Activated T-helper 9 cell treated with anti-CD3 and anti-CD28 coated beads, Interleukin-2, amount 50 U/mL, for 16 hours (primary cell): ENCODE data around the gene H6PD.
A peak's percentile ranks its signal among the peaks of the same experiment; 100 is the strongest.

Source experiments
- DNase-seq: peaks from one replicate; pipeline ENCODE4 v3.0.0-alpha.2; 2020; ENCODE audit warnings: low read depth

H6PD gene

GRCh38 chr1:9234223-9235095 lies at the start of gene H6PD:
H6PD (plus strand) TSS chr1:9234774; CDS start chr1:9244935, 10,161 bp downstream.
- DNase-seq, result peak; percentile 66

- DNase-seq, result no peak
These were observed 48.3 kb upstream of the H6PD start for GRCh38 chr1:9186082-9186859.

GRCh38 chr1:9187004-9187403 lies 47.6 kb upstream of the H6PD start:
- DNase-seq, result no peak

- no peak for DNase-seq
These were observed 44.3 kb upstream of the H6PD start for GRCh38 chr1:9190234-9190633.

- DNase-seq, result no peak
These were observed 43.3 kb upstream of the H6PD start for GRCh38 chr1:9191231-9191630.

GRCh38 chr1:9192578-9193232 lies 41.9 kb upstream of the H6PD start:
- DNase-seq, result no peak

GRCh38 chr1:9193233-9193625 lies 41.3 kb upstream of the H6PD start:
- no peak for DNase-seq

- DNase-seq, result no peak
These were observed 40.5 kb upstream of the H6PD start for GRCh38 chr1:9194024-9194423.

GRCh38 chr1:9195651-9196050 lies 38.9 kb upstream of the H6PD start:
- no peak for DNase-seq

- peak; percentile 37 for DNase-seq
These were observed 38.2 kb upstream of the H6PD start for GRCh38 chr1:9196129-9197040.

GRCh38 chr1:9197186-9198099 lies 37.1 kb upstream of the H6PD start:
- no peak for DNase-seq

GRCh38 chr1:9198538-9199361 lies 35.8 kb upstream of the H6PD start:
- no peak for DNase-seq

- DNase-seq, result no peak
These were observed 34.1 kb upstream of the H6PD start for GRCh38 chr1:9200441-9200840.

- DNase-seq, result no peak
These were observed 33.0 kb upstream of the H6PD start for GRCh38 chr1:9201401-9202239.

- no peak for DNase-seq
These were observed 32.2 kb upstream of the H6PD start for GRCh38 chr1:9202240-9202870.

GRCh38 chr1:9203511-9203982 lies 31.0 kb upstream of the H6PD start:
- DNase-seq, result no peak

GRCh38 chr1:9204156-9204720 lies 30.3 kb upstream of the H6PD start:
- no peak for DNase-seq

GRCh38 chr1:9207086-9207485 lies 27.5 kb upstream of the H6PD start:
- DNase-seq, result no peak
